Posterior vena cava (tissue), 2 donors: Measurements from ENCODE around the gene MYO6. TPM values are rescaled to one million over a fixed set of nuclear protein-coding genes. Genes with fewer than 3 reads are reported as not detected.
"Not testable (repeated sequence)": the region's sequence is repeated elsewhere in the genome, so short reads cannot be mapped to it uniquely, and the experiment has no call there.

Experiments
- DNase-seq: peaks from one replicate; pipeline ENCODE4 v3.0.0-alpha.2; 2020; ENCODE audit warnings: low spot score
- intact Hi-C, 2 donors: fragments of 100-400 bp; cut with DNase I; formaldehyde crosslinking; loops; one replicate each; pipeline versions ENCODE4 v1.14.1 to v1.14.2; 2022 to 2023
- total RNA-seq, 2 donors: library from RNA; stranded (reverse); fragmentation: NEBNext Ultra II Directional; extraction: Animal tissue kit (Norgen Biotek cat#: 25700); gene quantifications; one replicate each; pipeline ENCODE4 v1.2.1, GENCODE V29; 2021
- donor health status: DM: yes; HTN: yes; CAD: no.
- donor health status: DM: yes; HTN: yes; CAD: no.

MYO6 gene
- total RNA-seq, 2 donors from 2014 or later = 17.8 to 21.5 TPM

DNA sequence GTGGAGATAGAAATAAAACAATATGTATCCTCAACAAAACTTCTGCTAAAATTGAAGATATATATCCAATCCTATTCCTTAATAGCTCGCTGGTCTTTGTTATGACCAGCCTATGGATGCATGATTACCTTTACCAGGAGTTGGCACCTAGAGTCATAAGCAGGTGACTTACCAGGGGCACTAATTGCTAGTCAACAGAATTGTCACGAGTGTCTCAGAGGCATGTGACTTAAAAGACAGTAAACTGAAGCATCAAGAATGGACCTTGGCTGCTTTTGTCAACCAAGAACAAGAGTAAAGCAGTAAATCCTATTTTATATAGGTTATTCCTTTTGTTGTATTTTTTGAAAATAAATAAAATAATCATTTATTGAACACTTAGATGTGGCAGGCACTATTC, 115.4 kb downstream of the MYO6 start:
- DNase-seq = no peak
- intact Hi-C loops = no loop called here

DNA sequence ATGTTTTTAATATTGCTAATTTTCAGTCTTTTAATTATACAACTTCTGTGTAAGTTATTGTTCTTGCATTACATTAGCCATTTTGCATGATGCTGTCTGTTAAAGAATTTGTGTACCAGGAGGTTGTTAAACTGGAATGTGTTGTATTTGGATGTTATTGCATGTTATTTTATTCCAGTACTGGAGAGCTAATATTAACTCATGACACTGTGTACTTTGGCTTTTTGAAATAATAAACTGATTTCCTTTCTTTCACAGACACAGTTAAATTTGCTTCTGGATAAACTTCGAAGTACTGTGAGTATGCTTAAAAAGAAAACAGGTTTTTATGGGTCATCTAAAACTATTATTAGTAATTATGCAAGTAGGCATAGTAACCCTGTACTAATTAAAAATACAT, 121.3 kb downstream of the MYO6 start:
- intact Hi-C loops = no loop called here
- DNase-seq = no peak

DNA sequence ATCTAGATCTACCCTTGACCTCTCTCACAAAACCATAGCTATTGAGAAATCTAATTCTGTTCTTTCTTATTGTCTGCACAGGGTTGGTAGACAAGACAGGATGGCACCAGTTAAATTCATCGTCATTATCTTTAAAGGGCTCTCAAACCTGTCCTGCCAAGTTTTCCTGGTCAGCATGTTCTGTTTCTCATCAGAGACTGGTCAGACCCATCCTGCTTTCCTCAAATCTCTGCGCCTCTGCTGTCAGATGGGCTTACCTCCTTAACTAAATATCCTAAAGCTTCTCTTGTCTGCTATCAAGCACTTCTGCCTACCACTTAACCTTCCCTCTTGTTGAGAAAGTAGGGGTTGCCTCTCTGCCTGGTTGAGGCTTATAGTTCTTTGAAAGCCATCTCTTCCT, 125.2 kb downstream of the MYO6 start:
- intact Hi-C loops = no loop called here
- DNase-seq = no peak

DNA sequence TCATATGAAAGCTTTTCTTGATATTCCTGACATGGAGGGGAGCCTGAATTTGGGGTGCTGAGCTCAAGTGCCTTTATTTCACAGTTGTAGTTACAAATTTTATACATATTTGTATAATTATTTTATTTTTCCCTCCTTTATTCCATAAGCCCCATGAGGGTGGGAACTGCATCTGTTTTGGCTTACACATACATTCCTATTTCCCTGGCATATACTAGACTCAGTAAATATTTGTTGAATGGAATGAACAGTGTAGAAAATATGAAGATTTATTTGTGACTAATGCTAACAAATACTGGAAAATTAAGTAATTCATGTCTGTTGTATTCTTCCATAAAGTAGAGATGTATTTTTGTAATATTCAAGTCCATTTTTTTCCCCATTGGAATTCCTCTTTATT, 127.1 kb downstream of the MYO6 start:
- DNase-seq = no peak
- intact Hi-C loops = no loop called here

DNA sequence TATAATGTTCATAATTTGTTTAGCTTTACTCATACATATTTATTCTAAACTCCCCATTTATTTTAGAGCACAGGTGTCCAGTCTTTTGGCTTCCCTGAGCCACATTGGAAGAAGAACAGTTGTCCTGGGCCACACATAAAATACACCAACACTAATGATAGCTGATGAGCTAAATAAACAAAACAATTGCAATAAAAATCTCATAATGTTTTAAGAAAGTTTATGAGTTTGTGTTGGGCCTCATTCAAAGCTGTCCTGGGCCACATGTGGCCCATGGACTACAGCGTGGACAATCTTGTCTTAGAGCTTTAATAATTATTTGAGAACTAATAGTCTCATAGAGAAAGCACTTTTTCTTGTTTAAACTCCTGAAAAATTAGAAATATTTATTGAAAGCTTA, 131.3 kb downstream of the MYO6 start:
- intact Hi-C loops = no loop called here

DNA sequence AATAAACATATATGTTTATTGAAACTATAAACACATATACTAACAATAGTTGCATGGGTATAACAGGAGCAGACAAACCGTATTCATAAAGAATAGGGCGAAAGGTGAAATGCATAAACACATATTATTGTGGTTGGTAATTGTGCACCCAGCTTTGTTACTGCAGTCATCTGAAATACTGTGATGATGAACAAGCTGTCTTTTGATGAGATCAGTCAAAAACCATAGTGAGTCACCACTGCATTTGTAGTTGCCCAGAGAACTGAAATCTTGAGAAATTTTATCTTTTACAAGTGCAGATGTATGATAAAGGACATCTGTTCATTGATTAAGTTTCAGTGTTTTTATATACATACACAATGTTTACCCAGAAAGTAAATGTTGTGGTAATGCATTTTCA, 133.7 kb downstream of the MYO6 start:
- DNase-seq = no peak
- intact Hi-C loops = no loop called here

More for the DNA sequence above, 131.3 kb downstream of the MYO6 start:
- DNase-seq = no peak

DNA sequence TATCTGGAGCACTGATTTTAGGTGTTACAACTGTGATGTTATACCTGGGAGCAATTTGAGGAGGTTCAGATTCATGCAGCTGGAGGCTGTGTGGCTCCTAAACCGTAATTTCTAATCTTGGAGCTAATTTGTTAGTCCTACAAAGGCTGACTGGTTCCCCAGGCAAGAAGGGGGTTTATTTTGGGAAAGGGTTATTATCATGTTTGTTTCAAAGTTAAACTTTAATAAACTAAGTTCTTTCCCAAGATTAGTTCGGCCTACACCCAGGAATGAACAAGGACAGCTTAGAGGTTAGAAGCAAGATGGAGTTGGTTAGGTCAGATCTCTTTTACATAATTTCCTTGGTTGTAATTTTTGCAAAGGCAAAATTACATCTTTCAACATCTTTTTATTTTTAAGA, 135.8 kb downstream of the MYO6 start:
- intact Hi-C loops = no loop called here
- DNase-seq = no peak

DNA sequence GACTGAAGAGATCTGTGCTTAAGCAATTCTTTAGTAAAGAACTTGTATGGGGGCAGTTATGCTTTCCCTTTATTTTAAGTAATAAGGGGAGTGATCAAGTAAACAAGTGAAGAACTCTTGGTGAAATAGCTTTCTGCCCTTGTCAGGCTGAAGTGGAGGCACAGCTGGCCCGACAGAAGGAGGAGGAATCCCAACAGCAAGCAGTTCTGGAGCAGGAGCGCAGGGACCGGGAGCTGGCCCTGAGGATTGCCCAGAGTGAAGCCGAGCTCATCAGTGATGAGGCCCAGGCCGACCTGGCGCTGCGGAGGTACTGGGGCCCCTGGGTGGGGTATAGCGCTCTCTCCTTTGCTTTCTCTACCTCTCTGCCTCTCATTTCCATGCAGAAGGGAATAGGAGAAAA, 143.3 kb downstream of the MYO6 start:
- intact Hi-C loops = no loop called here
- no peak for DNase-seq

DNA sequence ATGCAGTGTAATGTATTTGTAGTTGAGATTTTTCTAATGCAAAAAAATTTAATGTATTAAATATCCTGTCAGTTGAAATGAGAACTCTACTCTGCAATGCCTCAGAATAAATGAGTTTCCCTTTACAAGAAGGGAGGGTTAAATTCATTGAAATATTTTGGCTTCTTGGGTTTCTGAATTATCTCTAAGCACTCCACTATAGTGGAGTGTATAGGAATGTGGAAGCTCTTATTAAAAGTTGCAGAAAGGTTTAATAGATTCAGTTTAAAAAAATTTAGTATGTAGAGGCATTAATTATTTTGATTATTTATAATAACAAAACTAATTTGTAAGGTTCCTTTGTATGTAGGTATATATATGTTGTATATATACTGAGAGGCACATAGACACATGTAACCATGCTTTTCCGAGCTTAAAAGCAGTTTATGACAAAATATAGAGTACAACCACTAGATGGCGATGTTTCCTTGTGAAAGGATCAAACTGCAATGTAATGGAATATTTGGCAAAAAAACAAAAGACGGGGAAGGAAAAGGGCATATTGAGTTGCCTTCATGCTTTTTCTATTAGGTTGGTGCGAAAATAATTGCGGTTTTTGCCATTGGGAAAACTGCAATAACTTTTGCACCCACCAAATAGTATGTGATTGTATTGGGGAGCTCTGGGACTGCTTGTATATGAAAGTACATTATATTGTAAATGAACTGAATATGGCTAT, 144.2 kb downstream of the MYO6 start:
- intact Hi-C loops = no loop called here
- no peak for DNase-seq

DNA sequence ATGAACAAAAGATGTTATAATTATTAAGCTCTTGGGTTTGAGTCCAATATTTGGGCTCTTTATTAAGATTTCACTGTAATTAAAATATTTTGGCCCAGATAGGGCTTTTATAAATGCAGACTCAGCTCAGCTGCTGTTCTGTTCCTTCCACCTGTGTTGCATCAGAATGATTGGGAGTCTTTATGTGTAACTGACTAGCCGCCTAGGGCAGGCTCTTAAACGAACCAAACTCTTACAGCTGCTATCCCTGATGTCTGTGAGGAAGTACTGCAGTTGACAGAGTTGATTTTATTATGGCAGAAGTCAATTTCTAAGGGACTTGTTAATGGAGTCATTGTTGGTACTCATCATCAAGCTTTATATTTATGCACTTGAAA, 144.7 kb downstream of the MYO6 start:
- intact Hi-C loops = no loop called here
- no peak for DNase-seq

DNA sequence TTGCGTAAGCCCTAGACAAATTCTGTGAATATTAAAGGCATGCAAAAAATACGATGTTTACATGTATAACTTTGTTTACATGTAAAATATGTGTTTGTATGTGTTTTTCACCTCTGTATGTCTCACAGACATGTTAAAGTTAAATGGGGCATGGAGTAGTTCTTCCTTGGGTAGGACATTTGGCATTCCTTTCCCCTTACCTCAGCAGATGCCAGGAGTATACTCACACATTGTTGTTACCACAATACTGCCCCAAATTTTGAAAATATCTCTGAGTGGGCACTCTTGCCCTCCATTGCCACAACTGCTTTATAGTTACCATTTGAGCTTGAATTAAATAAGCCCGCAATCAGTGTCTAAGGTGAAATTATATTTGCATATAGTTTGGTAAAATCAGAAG, 147.5 kb downstream of the MYO6 start:
- DNase-seq = no peak
- intact Hi-C loops = no loop called here

DNA sequence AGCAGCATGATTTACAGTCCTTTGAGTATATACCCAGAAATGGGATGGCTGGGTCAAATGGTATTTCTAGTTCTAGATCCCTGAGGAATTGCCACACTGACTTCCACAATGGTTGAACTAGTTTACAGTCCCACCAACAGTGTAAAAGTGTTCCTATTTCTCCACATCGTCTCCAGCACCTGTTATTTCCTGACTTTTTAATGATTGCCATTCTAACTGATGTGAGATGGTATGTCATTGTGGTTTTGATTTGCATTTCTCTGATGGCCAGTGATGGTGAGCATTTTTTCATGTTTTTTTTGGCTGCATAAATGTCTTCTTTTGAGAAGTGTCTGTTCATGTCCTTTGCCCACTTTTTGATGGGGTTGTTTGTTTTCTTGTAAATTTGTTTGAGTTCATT, 151.2 kb downstream of the MYO6 start:
- DNase-seq, intact Hi-C loops: not testable (repeated sequence)

DNA sequence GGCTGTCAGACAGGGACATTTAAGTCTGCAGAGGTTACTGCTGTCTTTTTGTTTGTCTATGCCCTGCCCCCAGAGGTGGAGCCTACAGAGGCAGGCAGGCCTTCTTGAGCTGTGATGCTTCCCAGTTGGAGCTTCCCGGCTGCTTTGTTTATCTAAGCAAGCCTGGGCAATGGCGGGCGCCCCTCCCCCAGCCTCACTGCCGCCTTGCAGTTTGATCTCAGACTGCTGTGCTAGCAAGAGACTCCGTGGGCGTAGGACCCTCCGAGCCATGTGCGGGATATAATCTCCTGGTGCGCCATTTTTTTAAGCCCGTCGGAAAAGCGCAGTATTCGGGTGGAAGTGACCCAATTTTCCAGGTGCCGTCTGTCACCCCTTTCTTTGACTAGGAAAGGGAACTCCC, 156.1 kb downstream of the MYO6 start:
- intact Hi-C loops, DNase-seq: not testable (repeated sequence)

DNA sequence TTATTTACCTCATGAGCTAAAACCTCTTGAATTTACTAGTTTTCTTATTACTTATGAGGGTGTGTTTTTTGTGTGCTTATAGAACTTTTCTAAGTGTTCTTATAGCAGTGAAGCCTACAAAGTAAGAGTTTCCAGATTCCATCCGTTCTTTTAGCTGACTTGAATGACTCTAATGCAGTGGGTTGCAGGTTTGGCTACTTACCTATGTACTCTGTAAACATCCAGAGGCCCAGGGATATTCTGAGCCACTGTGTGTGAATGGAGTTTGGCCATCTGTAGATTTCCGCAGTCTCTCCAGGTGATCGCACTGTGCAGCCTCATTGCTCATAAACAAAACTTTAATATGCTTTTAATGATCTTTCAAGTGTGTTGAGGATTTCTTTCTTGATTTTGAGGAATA, 157.8 kb downstream of the MYO6 start:
- no peak for DNase-seq
- intact Hi-C loops = no loop called here

DNA sequence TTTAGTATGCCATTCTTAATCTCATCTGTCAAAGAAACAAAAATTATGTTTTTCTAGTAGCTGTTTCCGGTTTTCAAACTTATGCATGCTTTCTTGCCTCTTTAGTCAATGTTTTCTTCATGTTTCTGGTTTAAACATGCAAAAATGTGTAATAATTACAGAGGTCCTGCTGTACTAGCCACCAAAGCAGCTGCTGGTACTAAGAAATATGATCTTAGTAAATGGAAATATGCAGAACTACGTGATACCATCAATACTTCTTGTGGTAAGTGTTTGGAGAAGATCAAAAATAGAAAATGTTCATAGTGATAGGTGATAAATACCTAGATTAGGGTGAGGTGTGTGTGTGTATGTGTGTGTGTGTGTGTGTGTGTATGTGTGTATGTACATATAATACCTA, 158.4 kb downstream of the MYO6 start:
- intact Hi-C loops = no loop called here
- DNase-seq = no peak

DNA sequence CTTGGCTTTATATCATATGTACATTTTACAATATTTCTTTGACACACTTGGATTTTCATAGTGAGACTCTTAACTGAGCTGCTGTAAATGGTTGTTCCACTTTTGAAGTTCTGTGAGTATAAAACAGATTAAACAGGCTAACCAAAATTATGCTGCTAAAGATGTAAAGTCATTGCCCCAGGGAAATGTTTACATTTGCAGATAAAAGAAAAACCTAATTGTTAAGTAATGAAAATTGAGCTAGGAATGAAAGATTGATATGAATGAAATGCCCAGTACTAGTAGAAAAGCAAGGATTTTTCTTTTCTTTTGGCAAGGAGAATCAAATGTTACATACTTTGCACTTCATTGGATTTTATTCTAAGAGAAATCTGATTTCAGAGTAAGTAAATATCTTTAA, 164.0 kb downstream of the MYO6 start:
- DNase-seq = no peak
- intact Hi-C loops = no loop called here

DNA sequence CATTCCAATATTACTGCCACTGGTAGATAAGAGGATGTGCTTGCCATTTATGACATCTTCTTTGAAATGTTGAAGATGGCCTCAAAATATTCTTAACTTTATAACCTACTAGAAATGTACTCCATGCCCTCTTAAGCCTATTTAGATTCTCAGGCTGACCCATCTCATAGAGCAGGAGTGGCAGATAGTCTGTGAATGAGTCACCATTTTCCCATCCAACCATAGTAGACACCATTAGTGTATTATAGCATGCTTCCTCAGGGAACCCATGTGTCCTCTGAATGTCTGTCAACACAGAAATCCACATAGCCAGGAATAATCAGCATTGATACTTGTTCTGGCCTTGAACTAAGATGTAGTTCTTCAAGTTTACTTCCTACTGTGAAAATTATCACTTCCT, 173.2 kb downstream of the MYO6 start:
- intact Hi-C loops = no loop called here
- no peak for DNase-seq

DNA sequence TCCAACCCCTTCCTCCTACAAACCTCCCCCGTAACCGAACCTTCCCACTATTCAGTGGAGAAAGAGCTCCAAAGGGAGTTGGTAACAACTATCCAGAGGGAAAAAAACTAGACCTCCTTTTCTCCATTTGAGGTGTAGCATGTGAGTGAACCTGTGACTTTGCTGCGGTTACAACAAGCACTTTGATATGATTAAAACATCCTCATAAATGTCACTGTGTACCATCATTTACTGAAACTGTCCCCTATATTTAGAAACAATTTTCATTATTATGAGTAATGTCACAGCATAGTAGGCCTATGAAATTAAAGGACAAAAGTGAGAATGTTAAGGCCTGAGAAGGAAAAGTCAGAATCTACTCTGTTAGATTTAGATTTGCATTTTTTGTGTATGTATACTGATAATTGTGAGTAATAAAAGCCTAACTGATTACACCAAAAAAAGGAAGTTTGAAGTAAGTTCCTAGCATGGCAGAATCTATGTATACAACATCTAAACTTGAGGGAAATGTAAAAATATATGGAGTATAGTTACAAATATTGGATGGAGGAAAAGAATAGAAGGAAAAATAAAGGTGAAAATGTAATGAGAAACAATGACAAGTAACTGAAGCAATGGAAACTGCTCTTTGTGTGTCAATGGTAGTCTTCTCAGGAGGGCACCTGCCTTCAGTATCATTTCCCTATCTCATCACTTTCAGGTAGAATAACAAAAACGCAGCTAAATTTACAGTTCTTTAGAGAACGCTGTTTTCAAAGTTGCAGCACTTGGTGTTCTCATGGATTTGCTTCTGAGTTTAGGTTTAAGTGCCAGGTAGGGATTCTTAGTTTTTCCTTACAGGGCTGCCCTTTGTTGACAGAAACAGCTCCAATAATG, 177.5 kb downstream of the MYO6 start:
- no peak for DNase-seq
- intact Hi-C loops = no loop called here

DNA sequence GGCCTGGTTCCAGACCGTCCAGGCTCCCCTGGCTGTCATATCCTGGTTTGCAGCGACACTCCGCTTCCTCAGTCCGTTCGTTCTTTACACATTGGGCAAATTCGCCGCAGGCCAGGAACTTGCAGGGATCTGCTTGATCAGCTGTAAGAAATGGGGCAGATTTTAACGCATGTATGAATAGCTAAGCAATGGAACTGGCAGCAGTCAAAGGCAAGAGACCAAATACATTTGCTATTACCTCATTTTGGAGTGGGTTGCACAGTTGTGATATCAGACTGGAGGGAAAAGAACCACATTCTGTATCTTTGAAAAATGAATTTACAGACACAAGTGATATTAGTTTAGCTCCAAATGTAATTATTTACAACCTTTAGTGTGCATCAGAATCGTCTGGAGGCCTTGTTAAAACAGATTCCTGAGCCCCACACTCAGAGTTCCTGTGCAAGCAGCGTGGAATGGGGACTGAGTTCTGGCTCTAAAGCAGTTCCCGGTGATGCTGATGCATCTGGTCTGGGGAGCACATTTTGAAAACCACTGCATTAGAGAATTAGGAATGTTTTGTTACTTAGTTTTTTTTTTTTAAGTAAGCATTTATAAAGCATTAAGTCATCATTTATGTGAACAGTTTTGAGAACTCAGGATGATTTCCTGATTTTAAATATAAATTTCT, 182.1 kb downstream of the MYO6 start:
- no peak for DNase-seq
- intact Hi-C loops = loop anchor here in 1 of 2 donors (10.0 kb wide), 1 partner anchor 1534 kb away; the partner anchor contains the start of gene HTR1B

DNA sequence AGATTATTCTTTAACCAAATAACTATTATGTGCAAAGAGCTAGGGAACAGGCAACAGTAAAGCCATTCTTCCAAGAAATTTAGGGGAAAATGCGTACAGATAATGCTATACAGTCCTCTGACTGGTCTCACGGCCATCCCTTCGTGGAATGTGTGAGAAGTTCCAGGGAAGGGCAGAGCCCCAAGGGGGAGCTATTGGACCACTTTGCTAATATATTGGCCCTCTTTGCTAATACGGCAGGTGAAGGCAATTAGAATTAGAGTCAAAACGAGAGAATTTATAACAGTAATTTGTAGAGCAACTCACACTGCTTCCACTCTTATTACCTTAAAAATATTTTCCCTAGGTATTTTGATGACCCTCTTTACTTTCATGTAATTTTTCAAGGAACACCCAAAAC, 183.0 kb downstream of the MYO6 start:
- intact Hi-C loops = loop anchor here in 1 of 2 donors (10.0 kb wide), 1 partner anchor 1533 kb away; the partner anchor contains the start of gene HTR1B
- DNase-seq = no peak
